Esophagus (tissue), 2 donors: ENCODE data around the gene DUSP2. TPM values are rescaled to one million over a fixed set of nuclear protein-coding genes. Genes with fewer than 3 reads are reported as not detected.

Source experiments
- H3K27ac ChIP-seq, 2 donors: one replicate each; pipeline ENCODE4 v1.5.1; 2013; ENCODE audit warnings: low read depth in 2 of 2, mild to moderate bottlenecking in 2 of 2, inconsistent platforms in 1 of 2, low read length in 1 of 2, moderate library complexity in 1 of 2
- H3K27me3 ChIP-seq, 2 donors: one replicate each; pipeline ENCODE4 v1.6.1; 2013; ENCODE audit warnings: low read length in 2 of 2, control low read depth in 1 of 2, mild to moderate bottlenecking in 1 of 2; ENCODE audit not compliant: insufficient read depth in 2 of 2, control insufficient read depth in 1 of 2
- H3K36me3 ChIP-seq, 2 donors: one replicate each; pipeline ENCODE4 v1.6.1; 2013; ENCODE audit warnings: low read length in 1 of 2; ENCODE audit not compliant: control insufficient read depth in 2 of 2, insufficient read depth in 2 of 2
- H3K4me1 ChIP-seq, 2 donors: one replicate each; pipeline ENCODE4 v1.6.1; 2013; ENCODE audit warnings: low read length in 1 of 2; ENCODE audit not compliant: control insufficient read depth in 2 of 2, insufficient read depth in 2 of 2
- H3K4me3 ChIP-seq, 2 donors: one replicate each; pipeline ENCODE4 v1.5.1; 2013; ENCODE audit warnings: low read length in 2 of 2, mild to moderate bottlenecking in 2 of 2, low read depth in 1 of 2, moderate library complexity in 1 of 2
- H3K9me3 ChIP-seq, 2 donors: one replicate each; pipeline ENCODE4 v1.6.1; 2013; ENCODE audit warnings: mild to moderate bottlenecking in 2 of 2, low read depth in 1 of 2, low read length in 1 of 2, moderate library complexity in 1 of 2; ENCODE audit not compliant: control insufficient read depth in 2 of 2, insufficient read depth in 1 of 2
- whole genome bisulfite sequencing, 2 donors: extraction: QIAGEN DNeasy Blood & Tissue Kit; methylation state at CpG; one replicate each; pipeline ENCODE4 v1.1.7; 2013; 5-methylcytosine and 5-hydroxymethylcytosine counted together
- polyA plus RNA-seq, 2 donors: library from polyadenylated mRNA; stranded (reverse); fragments of 200-250 nt; gene quantifications; one replicate each; pipeline ENCODE4 v1.2.3, GENCODE V29; 2013
- donor health status: healthy with polysubstance abuse.
- donor health status: Bipolar disorder and iron deficiency.

Gene DUSP2
- polyA plus RNA-seq, 2 donors: 2.8 to 3.2 TPM

GRCh38 chr2:96110621-96111256, 34.5 kb downstream of the DUSP2 start:
- H3K9me3 ChIP-seq: peaks cover 0 to 4% of the 10 kb centered on the region in 2 donors
- 77% methylated on average over 13 of the region's 13 CpGs for WGBS, 2 donors
- H3K27ac ChIP-seq: no peak overlapping the region
- H3K36me3 ChIP-seq: no peaks in the 10 kb centered on the region
- no peak overlapping the region for H3K4me3 ChIP-seq
- H3K27me3 ChIP-seq: no peaks in the 10 kb centered on the region
- H3K4me1 ChIP-seq: peaks cover 0 to 2% of the 10 kb centered on the region in 2 donors

DNA sequence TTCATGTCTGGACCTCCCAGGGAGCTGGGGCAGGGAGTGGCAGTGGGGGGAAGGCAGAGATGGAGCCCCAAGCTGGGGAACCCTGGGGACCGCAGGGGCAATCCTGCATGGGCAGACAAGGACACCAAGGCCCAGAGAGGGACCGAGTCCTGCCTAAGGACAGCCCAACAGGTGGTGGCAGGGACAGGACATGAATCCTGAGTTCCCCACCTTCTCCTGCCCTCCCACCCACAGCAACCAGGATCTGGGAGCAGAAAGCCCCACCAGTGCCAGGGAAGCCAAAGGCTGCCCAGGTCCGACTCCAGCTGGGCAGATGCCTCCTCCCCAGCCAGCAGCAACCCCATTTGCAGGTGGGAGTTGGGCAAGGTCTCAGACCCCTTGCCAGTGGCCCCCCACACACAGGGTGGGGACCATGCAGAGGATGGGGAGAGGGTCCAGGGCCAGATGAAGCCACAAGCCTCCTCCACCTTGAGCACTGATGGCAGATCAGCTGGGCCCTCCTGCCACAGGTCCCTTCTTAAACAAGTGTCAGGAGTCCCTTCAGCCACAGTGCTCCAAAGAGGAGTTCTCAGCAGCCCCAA, 35.2 kb downstream of the DUSP2 start:
- Histone ChIP-seq H3K4me3 (no peak overlapping the region), H3K27ac (no peak overlapping the region), H3K9me3 (peaks cover 6 to 9% of the 10 kb centered on the region in 2 donors), H3K36me3 (no peaks in the 10 kb centered on the region), H3K27me3 (no peaks in the 10 kb centered on the region), H3K4me1 (peaks cover 0 to 2% of the 10 kb centered on the region in 2 donors)
- WGBS, 2 donors: 79 to 90% methylated on average over 2 to 3 of the region's 3 CpGs

GRCh38 chr2:96109361-96109680, 35.9 kb downstream of the DUSP2 start:
- Histone ChIP-seq H3K4me3 (no peak overlapping the region), H3K36me3 (no peaks in the 10 kb centered on the region), H3K9me3 (peaks cover 11 to 12% of the 10 kb centered on the region in 2 donors), H3K4me1 (peaks cover 0 to 2% of the 10 kb centered on the region in 2 donors), H3K27ac (peak overlapping the region in 1 of 2 donors; percentile 13), H3K27me3 (no peaks in the 10 kb centered on the region)
- 53 to 59% methylated on average over 3 of the region's 3 CpGs for whole genome bisulfite sequencing, 2 donors

DNA sequence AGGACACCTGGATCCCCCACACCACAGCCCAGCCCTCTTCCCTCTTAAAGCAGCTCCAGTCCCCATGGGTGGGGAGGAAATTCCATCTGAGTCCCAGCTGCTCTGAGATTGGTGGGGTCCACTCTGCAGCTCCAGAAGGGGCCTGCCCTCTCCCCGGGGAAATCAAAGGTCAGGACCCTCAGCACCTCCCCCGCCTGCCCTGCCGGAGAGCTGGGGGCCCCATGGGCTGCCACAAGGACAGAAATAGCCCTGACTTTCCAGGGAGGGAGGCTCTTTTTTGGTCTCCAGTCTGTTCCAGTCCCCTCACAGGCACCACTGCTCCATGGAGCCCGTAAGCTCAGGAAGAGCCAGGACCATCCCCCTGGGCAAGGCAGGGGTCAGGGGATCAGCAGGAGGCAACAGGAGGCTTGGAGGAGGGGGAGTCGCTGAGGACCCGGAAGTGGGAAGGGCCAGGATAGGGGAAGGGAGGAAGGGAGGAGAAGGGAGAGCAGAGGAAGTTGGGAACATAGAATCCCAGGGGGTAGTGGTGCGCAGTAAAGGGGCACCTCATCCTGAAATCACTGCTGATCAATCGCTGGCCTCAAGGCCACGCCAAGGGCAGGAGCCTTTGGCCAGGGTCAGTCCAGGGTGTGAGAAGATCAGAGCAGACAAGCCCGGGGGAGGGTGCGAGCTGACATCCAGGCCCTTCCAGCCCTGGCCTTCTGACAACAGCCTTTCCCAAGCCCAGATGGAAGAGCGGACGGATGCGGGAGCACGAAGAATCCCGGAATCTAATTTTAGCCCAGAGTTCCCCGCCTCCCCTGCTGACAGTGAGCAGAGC, 36.5 kb downstream of the DUSP2 start:
- 48 to 60% methylated on average over 17 of the region's 17 CpGs for WGBS, 2 donors
- Histone ChIP-seq H3K9me3 (peaks cover 12% of the 10 kb centered on the region in 2 donors), H3K27ac (peak overlapping the region in 1 of 2 donors; percentile 13), H3K4me1 (peaks cover 0 to 2% of the 10 kb centered on the region in 2 donors), H3K27me3 (no peaks in the 10 kb centered on the region), H3K36me3 (no peaks in the 10 kb centered on the region), H3K4me3 (no peak overlapping the region)

DNA sequence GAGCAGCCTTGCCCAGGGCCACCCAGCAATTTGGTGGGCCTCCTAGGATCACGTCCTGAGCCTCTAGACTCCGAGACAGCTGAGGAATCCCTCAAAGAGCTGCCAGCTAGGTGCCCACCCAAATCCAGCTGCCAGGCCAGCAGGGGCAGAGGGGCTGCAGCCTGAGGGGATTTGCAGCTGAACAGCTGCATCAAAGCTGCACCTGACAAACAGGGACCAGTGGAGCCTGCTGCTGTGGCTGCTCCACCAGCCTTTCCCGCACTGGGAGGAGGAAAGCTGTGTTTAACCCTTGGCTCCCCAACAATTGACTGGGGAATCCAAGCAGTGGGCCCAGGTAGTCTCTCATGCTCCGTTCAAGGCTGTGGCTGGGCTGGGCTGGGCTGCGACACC, 37.1 kb downstream of the DUSP2 start:
- Histone ChIP-seq H3K9me3 (peaks cover 12% of the 10 kb centered on the region in 2 donors), H3K27me3 (no peaks in the 10 kb centered on the region), H3K36me3 (no peaks in the 10 kb centered on the region), H3K4me3 (no peak overlapping the region), H3K4me1 (peaks cover 0 to 2% of the 10 kb centered on the region in 2 donors), H3K27ac (no peak overlapping the region)
- 49 to 60% methylated on average over 5 of the region's 5 CpGs for WGBS, 2 donors

DNA sequence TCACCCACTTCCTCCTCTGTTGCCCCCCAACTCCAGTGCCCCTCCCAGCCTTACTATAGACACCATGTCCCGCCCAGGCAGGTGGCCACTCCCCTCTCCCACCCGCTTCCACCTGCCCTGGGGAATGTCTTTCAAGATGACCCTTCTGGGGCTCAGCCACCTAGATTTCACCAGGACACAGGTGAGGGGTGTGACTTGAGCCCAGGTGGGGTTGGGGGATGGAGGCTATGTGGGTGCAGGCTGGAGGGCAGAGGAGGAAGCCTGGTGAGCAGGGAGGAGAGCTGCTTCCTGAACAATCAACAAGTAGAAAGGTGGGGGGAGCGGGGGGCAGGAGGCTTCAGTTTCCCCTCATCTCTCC, 37.6 kb downstream of the DUSP2 start:
- no peaks in the 10 kb centered on the region for H3K36me3 ChIP-seq
- no peaks in the 10 kb centered on the region for H3K27me3 ChIP-seq
- peaks cover 2 to 3% of the 10 kb centered on the region in 2 donors for H3K4me1 ChIP-seq
- H3K9me3 ChIP-seq: peaks cover 12% of the 10 kb centered on the region in 2 donors
- WGBS, 2 donors: 72 to 81% methylated on average over 3 of the region's 3 CpGs
- no peak overlapping the region for H3K4me3 ChIP-seq
- H3K27ac ChIP-seq: no peak overlapping the region

DNA sequence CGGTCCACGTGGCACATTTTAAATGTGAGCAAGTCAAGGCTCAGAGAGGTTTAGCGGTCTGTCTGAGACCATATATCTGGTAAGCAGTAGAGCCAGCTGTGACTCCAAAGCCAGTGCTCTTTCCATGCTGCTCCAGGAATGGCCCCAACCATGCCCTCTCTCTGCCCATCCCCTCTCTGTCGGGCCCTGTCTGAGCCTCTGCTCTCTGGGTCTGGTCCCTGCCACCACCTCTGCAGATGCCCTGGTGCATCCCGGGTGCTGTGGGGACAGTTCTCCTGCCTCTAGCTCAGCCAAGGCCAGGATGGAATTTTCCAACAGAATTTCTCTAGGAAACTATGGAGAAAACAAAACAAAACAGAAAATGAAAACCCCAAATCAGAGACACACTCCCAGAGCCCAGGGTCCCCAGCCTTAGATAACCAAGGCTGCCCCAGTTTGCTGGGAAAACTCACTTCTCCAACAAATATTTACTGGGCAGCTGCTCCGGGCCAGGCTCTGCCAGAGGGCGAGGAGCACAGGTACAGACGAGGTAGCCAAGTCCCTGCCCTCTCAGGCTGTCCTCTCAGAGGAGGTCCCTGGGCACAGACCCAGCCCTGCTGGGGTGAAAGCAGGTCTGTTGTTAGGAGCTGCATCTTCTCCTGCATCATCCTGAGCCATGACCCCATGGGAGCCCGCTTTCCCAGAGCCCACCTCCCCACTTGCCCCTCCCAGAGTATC, 38.1 kb downstream of the DUSP2 start:
- WGBS, 2 donors: 67 to 75% methylated on average over 9 of the region's 9 CpGs

DNA sequence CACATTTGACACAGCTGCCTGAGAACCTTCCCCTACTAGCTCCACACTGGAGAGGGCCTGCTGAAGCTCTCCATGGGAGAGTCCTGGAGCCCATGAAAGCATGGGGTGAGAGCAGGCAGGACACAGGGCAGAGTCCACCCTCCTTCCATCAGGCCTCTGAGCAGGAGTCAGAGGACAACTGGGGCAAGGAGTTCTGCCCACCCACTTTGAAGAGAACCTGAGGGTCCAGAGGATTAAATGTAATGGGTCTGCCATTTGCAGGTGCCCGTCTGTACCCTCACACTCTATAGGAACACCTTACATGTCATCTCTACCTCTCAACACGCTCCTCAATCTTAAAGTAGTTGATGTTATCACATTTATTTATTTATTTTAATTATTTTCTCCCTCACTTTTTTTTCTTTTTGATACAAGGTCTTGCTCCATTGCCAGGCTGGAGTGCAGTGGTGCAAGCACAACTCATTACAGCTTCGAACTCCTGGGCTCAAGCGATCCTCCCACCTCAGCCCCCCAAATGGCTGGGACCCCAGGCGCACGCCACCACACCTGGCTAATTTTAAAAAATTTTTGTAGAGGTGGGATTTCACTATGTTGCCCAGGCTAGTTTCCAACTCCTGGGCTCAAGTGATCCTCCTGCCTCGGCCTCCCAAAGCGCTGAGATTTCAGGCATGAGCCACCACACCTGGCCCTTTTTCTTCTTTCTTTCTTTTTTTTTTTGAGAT, 39.1 kb downstream of the DUSP2 start:
- Histone ChIP-seq H3K9me3 (peaks cover 12% of the 10 kb centered on the region in 2 donors), H3K4me1 (peaks cover 2 to 3% of the 10 kb centered on the region in 2 donors), H3K27me3 (no peaks in the 10 kb centered on the region), H3K36me3 (no peaks in the 10 kb centered on the region), H3K4me3 (no peak overlapping the region), H3K27ac (no peak overlapping the region)
- WGBS, 2 donors: 96% methylated on average over 8 of the region's 8 CpGs

More for the DNA sequence above, 38.1 kb downstream of the DUSP2 start:
- Histone ChIP-seq H3K4me3 (no peak overlapping the region), H3K27me3 (no peaks in the 10 kb centered on the region), H3K27ac (no peak overlapping the region), H3K36me3 (no peaks in the 10 kb centered on the region), H3K4me1 (peaks cover 2 to 3% of the 10 kb centered on the region in 2 donors), H3K9me3 (peaks cover 12% of the 10 kb centered on the region in 2 donors)
